ENCODE results near the gene KDM3A.

KDM3A gene

DNA sequence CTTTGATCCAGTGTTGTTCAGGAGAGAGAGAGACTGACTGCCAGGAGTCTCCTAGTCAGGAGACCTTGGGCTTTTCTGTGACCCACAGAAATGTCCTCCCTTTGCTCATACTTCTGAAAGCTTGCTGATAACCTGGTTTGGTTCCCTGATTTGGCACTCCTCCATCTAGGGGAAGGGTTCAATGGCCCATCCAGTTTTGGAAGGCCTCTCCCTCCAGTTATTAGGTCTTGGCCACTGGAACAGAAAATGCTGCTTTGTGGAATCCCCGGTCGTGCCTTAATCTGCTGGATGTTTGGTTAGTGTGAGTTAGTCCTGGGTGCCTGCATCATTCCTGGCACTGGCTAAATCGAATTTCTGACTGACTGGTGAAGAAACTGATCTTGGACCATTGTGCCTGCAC is 35.7 kb downstream of the KDM3A start:
- H3K4me3 ChIP-seq (ENCODE audit: low read depth, low read length), result no peak overlapping the region
- H3K9me3 ChIP-seq (ENCODE audit: severe bottlenecking), result no peaks in the 10 kb centered on the region
- H3K27ac ChIP-seq, result no peak overlapping the region
- H3K27me3 ChIP-seq (ENCODE audit: insufficient read depth, low read depth, severe bottlenecking), result no peaks in the 10 kb centered on the region
- DNase-seq, result no peak
- no peak for TF ChIP-seq CTCF (IDR thresholded peaks at IDR 0.05; ENCODE audit: low read depth, low read length)
- peaks cover 84% of the 10 kb centered on the region for H3K36me3 ChIP-seq

DNA sequence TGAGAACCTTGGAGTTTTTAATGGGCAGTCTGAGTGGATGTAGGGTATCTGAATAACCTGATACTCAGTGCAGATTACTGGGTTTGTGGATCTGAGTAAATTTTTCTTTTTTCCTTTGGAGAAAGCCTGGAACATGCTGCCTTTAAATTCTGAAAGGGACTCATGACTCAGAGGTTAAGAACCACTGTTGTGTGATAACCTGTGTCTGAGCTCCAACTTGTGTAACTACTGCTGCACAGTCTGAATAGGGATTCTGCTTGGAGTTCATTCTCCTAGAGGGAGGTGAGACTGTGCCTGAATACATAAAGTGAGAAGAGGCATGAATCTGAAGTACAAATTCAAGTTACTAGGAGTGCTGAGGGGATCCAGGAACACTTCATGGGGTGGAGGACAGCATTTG is 36.2 kb downstream of the KDM3A start:
- Histone ChIP-seq H3K4me3 (ENCODE audit: low read depth, low read length) (no peak overlapping the region), H3K27ac (no peak overlapping the region), H3K27me3 (ENCODE audit: insufficient read depth, low read depth, severe bottlenecking) (no peaks in the 10 kb centered on the region), H3K36me3 (peaks cover 84% of the 10 kb centered on the region), H3K9me3 (ENCODE audit: severe bottlenecking) (no peaks in the 10 kb centered on the region)
- no peak for TF ChIP-seq CTCF (IDR thresholded peaks at IDR 0.05; ENCODE audit: low read depth, low read length)
- DNase-seq, result no peak

GRCh38 chr2:86480105-86480504 is 38.9 kb downstream of the KDM3A start:
- no peak overlapping the region for H3K27ac ChIP-seq
- no peak for DNase-seq
- no peaks in the 10 kb centered on the region for H3K9me3 ChIP-seq (ENCODE audit: severe bottlenecking)
- no peak for TF ChIP-seq CTCF (IDR thresholded peaks at IDR 0.05; ENCODE audit: low read depth, low read length)
- H3K27me3 ChIP-seq (ENCODE audit: insufficient read depth, low read depth, severe bottlenecking), result no peaks in the 10 kb centered on the region
- peaks cover 90% of the 10 kb centered on the region for H3K36me3 ChIP-seq
- no peak overlapping the region for H3K4me3 ChIP-seq (ENCODE audit: low read depth, low read length)

DNA sequence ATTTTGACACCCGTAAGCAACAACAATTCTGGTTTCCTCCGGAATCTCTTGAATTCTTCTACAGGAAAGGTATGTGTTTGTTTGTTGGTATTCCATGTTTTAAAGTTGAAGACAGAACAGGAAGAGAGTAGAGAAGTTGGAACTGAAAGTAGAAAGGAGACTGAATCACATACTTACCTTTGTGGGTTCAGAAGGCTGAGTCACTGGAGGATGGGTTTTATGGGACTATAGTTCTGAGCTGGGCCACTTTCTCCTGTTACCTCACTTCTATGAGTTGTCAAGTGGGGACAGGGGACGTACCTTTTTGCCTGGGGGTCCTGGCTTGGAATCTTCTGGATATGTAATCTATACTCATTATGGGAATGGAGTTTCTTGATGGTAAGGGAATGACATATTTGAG is 40.9 kb downstream of the KDM3A start:
- H3K27me3 ChIP-seq (ENCODE audit: insufficient read depth, low read depth, severe bottlenecking), result no peaks in the 10 kb centered on the region
- peaks cover 95% of the 10 kb centered on the region for H3K36me3 ChIP-seq
- TF ChIP-seq CTCF (IDR thresholded peaks at IDR 0.05; ENCODE audit: low read depth, low read length), result no peak
- DNase-seq, result no peak
- no peaks in the 10 kb centered on the region for H3K9me3 ChIP-seq (ENCODE audit: severe bottlenecking)
- H3K27ac ChIP-seq, result no peak overlapping the region
- H3K4me3 ChIP-seq (ENCODE audit: low read depth, low read length), result no peak overlapping the region

GRCh38 chr2:86484385-86484784 is 43.2 kb downstream of the KDM3A start:
- no peak overlapping the region for H3K4me3 ChIP-seq (ENCODE audit: low read depth, low read length)
- no peak for DNase-seq
- TF ChIP-seq CTCF (IDR thresholded peaks at IDR 0.05; ENCODE audit: low read depth, low read length), result no peak
- peaks cover 94% of the 10 kb centered on the region for H3K36me3 ChIP-seq
- H3K27me3 ChIP-seq (ENCODE audit: insufficient read depth, low read depth, severe bottlenecking), result no peaks in the 10 kb centered on the region
- H3K9me3 ChIP-seq (ENCODE audit: severe bottlenecking), result no peaks in the 10 kb centered on the region
- no peak overlapping the region for H3K27ac ChIP-seq

GRCh38 chr2:86485103-86485502 is 43.9 kb downstream of the KDM3A start:
- no peak for TF ChIP-seq CTCF (IDR thresholded peaks at IDR 0.05; ENCODE audit: low read depth, low read length)
- Histone ChIP-seq H3K4me3 (ENCODE audit: low read depth, low read length) (no peak overlapping the region), H3K36me3 (peaks cover 94% of the 10 kb centered on the region), H3K9me3 (ENCODE audit: severe bottlenecking) (no peaks in the 10 kb centered on the region), H3K27ac (no peak overlapping the region), H3K27me3 (ENCODE audit: insufficient read depth, low read depth, severe bottlenecking) (no peaks in the 10 kb centered on the region)
- DNase-seq, result no peak

Measured in WERI-Rb-1 (cell line).